RPMI7951 (cell line): ENCODE measurements around the gene UBXN2A. TPM values are rescaled to one million over a fixed set of nuclear protein-coding genes. Genes with fewer than 3 reads are reported as not detected.
"Not testable (repeated sequence)": the region's sequence is repeated elsewhere in the genome, so short reads cannot be mapped to it uniquely, and the experiment has no call there.

Source experiments
- DNase-seq: peaks from one replicate; pipeline ENCODE4 v3.0.0-alpha.2; 2012; ENCODE audit warnings: low read depth
- total RNA-seq: library from RNA; depleted of rRNA; stranded (reverse); fragments of >200 nt; shearing (Covaris generic); gene quantifications from 2 replicates; pipeline ENCODE4 v1.2.3, GENCODE V29; 2014

Gene UBXN2A
- total RNA-seq, 1 experiment from 2014 or later = 24.2 TPM

DNA sequence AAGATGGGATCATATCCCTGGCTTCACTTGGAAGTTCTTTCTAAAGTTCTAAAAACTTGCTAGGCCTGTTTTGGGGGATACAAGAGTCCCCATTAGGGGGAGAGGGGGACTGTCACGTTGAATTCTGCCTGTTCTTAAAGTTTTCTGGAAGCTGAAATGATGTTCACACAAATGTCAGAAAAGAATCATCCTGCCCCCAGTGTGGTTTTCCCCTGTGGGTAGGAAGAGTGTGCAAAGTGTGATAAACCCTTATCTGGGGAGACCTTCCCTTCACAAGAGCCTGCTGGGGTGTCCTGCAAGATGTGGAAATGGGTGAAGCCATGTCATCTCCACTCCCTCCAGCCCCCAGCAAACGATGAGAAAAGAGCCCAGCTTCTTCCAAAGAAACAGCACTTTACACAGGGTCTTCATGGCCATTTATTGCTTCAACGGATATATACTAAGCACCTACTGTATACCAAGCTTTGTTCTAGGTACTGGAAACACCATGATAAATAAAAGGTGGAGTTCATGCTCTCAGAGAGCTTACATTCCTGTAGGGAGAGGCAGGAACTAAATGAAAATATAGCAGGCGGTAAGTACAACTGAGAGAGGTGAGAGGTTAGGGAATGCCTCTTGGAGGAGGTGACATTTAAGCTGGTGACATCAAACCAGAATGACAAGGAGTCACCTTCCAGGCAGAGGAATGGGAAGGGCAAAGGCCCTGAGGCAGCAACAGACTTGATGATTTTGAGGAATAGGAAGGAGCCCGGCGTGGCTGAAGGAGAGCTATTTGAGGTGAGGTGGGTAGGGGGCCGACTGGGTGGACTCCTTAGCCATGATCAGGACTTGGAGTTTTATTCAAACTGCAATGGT is 71.2 kb downstream of the UBXN2A start:
- DNase-seq = no peak

GRCh38 chr2:24012521-24013188 is 72.4 kb downstream of the UBXN2A start:
- no peak for DNase-seq

DNA sequence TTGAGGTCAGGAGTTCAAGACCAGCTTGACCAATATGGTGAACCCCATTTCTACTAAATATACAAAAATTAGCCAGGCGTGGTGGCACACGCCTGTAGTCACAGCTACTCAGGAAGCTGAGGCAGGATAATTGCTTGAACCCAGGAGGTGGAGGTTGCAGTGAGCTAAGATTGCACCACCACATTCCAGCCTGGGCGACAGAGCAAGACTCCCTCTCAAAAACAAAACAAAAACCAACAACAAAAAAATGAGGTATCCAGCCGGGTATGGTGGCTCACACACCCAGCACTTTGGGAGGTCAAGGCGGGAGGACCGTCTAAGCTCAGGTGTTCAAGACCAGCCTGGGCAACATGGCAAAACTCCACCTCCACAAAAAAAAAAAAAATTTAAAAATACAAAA is 74.6 kb downstream of the UBXN2A start:
- DNase-seq = not testable (repeated sequence)

GRCh38 chr2:24015562-24016375 is 75.5 kb downstream of the UBXN2A start:
- DNase-seq = peak; percentile 77

GRCh38 chr2:24016376-24016761 is 76.1 kb downstream of the UBXN2A start:
- DNase-seq = peak; percentile 49

GRCh38 chr2:24016853-24017703 is 76.8 kb downstream of the UBXN2A start:
- no peak for DNase-seq

GRCh38 chr2:24017711-24018110 is 77.4 kb downstream of the UBXN2A start:
- no peak for DNase-seq

DNA sequence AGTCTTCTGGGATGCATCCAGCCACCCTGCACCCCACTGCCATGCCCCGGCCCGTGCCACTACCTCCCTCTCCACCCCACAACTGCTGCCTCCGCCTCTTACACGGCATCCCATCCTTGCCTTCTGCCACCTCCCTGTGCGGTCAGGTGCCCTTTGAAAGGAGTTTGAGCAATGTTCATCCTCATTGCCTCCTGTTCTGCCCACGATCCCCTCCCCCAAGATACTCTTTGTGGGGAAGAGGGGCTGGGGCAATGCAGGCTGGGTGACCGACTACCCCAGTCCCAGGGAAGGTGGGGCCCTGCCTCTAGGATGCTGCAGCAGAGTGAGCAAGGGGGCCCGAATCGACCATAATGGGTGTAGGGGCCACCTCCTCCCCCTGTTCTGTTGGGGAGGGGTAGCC is 78.0 kb downstream of the UBXN2A start:
- DNase-seq = no peak

- DNase-seq = no peak
Measured at GRCh38 chr2:24019729-24020128, 79.5 kb downstream of the UBXN2A start.

GRCh38 chr2:24020244-24020643 is 80.0 kb downstream of the UBXN2A start:
- no peak for DNase-seq

GRCh38 chr2:24021122-24021998 is 81.1 kb downstream of the UBXN2A start:
- DNase-seq = peak; percentile 64

- DNase-seq = no peak
Measured at GRCh38 chr2:24022324-24022974, 82.2 kb downstream of the UBXN2A start.

DNA sequence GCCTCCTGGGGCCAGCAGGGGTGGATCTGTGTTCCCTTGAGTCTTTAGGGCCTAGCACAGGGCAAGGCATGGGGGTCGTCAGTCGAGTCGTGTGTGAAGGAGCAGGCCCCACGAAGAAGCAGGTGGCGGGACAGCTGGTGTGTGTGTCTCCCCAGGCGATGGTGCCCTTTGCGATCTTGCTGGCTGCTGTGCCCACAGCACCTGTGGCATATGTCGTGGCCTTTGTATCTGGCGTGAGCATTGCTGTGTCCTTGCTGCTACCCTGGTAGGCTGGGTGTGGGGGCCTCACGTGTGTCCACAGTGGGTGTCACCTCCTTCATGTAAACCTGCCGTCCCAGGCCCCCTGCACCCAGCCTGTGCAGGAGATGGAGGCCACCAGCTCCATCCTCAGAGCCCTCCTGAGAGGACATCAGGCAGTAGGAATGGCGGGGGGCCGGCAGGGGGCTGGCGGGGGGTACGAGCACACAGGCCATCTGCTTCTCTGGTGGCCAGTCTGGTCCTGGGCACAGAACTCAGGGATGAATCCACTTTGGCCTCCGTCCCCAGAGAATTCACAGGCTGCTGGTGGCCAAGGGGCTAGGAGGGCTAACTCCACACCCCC is 82.8 kb downstream of the UBXN2A start:
- no peak for DNase-seq

DNA sequence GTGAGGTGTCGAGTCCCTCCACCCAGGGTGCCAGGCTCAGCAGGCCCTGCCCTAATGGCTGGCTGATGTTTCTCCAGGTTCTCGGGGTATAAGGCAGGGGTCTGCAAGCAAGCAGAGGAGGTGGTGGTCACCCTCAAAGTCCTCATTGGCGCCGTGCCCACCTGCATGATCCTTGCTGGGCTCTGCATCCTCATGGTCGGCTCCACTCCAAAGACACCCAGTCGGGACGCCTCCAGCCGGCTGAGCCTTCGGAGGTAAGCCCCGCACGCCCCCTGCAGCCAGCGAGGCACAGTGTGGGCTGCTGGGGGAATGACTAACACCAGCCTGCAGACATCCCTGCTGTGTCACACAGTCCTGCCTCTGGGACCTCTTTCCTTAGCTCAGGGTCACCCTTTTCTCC is 83.8 kb downstream of the UBXN2A start:
- no peak for DNase-seq

DNA sequence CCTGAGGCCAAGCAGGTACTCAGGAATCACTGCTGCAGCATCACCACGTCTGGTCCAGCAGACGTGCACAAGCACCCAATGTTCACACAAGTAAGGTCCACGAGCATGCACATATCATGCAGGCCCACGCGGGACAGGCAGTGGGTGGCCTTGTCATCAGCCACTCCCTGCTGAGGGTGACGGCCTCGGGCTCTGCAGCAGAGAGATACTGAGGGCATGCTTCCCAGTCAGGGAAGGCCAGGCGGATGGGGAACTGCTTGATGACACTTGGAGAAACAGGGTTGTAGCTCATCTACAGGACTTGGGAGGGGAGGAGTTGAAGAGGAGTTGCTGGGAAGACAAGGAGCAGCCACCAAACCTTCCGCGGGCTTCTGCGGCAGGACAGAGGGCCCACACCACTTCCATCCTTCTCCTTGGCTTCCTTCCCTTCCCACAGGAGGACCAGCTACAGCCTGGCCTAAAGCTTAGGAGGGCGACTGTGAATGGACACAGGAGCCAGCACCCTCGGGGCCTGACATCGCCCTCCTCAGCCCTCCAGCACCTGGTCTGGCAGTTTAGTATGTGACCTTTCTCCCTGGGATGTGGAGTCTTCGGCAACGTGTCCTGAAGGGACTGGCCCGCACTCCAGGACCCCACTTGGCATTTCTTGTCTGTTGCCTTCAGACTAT is 84.9 kb downstream of the UBXN2A start:
- no peak for DNase-seq

GRCh38 chr2:24026233-24026632 is 86.0 kb downstream of the UBXN2A start:
- DNase-seq = no peak

DNA sequence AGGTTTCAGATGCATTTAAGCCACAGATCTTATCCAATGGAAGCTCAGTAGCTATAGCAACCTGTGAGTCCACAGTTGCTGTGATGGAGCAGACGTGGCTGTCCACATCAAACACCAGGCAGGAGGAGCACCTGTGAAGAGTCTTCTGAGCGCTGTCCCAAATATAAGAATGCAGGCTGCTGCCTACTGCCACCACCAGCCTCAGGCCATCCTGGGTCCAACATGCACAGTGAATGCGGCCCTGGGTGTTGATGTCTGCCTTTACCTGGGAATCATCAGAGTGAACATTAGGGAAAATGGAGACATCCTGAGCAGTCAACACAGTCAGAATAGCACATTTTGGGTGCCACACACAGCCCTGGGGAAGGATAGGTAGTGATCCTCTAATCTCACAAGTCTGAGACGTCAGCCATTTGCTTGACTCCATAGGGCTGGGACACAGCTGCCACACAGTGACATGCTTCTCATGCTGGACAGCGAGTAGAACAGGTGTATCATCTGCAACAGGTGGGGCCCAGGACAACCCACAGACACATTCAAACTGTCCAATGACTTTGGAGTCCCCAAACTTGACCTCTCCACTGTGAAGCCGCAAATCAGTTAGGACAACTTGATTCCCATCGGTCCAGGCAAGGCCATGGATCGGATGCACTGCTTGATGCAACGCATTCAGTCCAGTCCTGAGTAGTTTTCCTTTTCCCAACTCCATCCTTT is 98.7 kb downstream of the UBXN2A start:
- no peak for DNase-seq

DNA sequence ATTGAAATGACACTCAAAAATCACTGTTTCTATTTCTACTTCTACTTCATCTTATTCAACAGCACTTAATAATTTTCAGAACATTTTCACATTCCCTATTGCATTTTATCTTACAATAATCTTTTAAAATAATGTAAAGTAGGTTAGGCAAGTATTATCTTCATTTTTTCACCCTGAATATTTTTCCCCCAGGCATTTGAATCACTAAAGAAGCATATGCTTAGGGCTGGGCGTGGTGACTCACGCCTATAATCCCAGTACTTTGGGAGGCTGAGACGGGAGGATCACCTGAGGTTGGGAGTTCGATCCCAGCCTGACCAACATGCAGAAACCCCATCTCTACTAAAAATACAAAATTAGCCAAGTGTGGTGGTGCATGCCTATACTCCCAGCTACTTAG is 100.2 kb downstream of the UBXN2A start:
- no peak for DNase-seq
